Measurements from ENCODE around the gene OR2A14. TPM values are rescaled to one million over a fixed set of nuclear protein-coding genes. Genes with fewer than 3 reads are reported as not detected.

OR2A14 gene
- total and polyA plus RNA-seq, 2 of the 13 experiments (the other 11 are each of a cell fraction or from before 2014, with no cell fraction given), result not detected

GRCh38 chr7:144127714-144128334 lies 4.8 kb downstream of the OR2A14 start (continued):
- TF ChIP-seq ZNF678 (CRISPR knock-in tag; IDR thresholded peaks at IDR 0.05) (no peak), HOXA5 (CRISPR knock-in tag; IDR thresholded peaks at IDR 0.05) (0 out of 2 replicates have a peak, but pooled peaks have one; percentile 26), ZFX (CRISPR knock-in tag; IDR thresholded peaks at IDR 0.05; ENCODE audit: low read depth) (no peak), EHMT2 (IDR thresholded peaks at IDR 0.05; ENCODE audit: borderline replicate concordance, low read depth, low read length) (no peak), PCBP1 (IDR thresholded peaks at IDR 0.05; ENCODE audit: borderline replicate concordance, low read depth, low read length) (no peak), RAD51 (IDR thresholded peaks at IDR 0.05; ENCODE audit: borderline replicate concordance) (peak; percentile 42; the same call in 1 of the 2 replicates), RXRB (CRISPR knock-in tag; IDR thresholded peaks at IDR 0.05; ENCODE audit: borderline replicate concordance) (0 out of 2 replicates have a peak, but pooled peaks have one; percentile 16), NR1H2 (CRISPR knock-in tag; IDR thresholded peaks at IDR 0.05; ENCODE audit: borderline replicate concordance, low read depth) (no peak), ZNF276 (CRISPR knock-in tag; IDR thresholded peaks at IDR 0.05; ENCODE audit: low read depth) (no peak), GABPA (IDR thresholded peaks at IDR 0.05; ENCODE audit: low read depth, low read length) (no peak), GABPA (CRISPR knock-in tag; IDR thresholded peaks at IDR 0.05; ENCODE audit: low read depth) (0 out of 2 replicates have a peak, but pooled peaks have one; percentile 21), RAD21 (CRISPR knock-in tag; IDR thresholded peaks at IDR 0.05) (peak; percentile 69), TFE3 (CRISPR knock-in tag; IDR thresholded peaks at IDR 0.05) (peak; percentile 62), BCL6 (CRISPR knock-in tag; IDR thresholded peaks at IDR 0.05) (0 out of 2 replicates have a peak, but pooled peaks have one; percentile 32), ZNF788 (CRISPR knock-in tag; IDR thresholded peaks at IDR 0.05; ENCODE audit: borderline replicate concordance) (no peak), ZBTB8A (CRISPR knock-in tag; IDR thresholded peaks at IDR 0.05; ENCODE audit: borderline replicate concordance, low read depth) (no peak), SCMH1 (CRISPR knock-in tag; IDR thresholded peaks at IDR 0.05; ENCODE audit: borderline replicate concordance) (no peak), ZNF75D (CRISPR knock-in tag; IDR thresholded peaks at IDR 0.05; ENCODE audit: borderline replicate concordance) (no peak), ELF1 (CRISPR knock-in tag; IDR thresholded peaks at IDR 0.05) (peak; percentile 39; the same call in 1 of the 2 replicates), SMC3 (IDR thresholded peaks at IDR 0.05; ENCODE audit: low read length) (peak; percentile 66)
- TF ChIP-seq, protein P1, sequence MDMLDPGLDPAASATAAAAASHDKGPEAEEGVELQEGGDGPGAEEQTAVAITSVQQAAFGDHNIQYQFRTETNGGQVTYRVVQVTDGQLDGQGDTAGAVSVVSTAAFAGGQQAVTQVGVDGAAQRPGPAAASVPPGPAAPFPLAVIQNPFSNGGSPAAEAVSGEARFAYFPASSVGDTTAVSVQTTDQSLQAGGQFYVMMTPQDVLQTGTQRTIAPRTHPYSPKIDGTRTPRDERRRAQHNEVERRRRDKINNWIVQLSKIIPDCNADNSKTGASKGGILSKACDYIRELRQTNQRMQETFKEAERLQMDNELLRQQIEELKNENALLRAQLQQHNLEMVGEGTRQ (IDR thresholded peaks at IDR 0.05; ENCODE audit: low read depth, low read length), result peak; percentile 78
- TF ChIP-seq, protein P1 (CRISPR knock-in tag; IDR thresholded peaks at IDR 0.05; ENCODE audit: borderline replicate concordance), result peak; percentile 75; the same call in 1 of the 2 replicates
- TF ChIP-seq, protein P2, sequence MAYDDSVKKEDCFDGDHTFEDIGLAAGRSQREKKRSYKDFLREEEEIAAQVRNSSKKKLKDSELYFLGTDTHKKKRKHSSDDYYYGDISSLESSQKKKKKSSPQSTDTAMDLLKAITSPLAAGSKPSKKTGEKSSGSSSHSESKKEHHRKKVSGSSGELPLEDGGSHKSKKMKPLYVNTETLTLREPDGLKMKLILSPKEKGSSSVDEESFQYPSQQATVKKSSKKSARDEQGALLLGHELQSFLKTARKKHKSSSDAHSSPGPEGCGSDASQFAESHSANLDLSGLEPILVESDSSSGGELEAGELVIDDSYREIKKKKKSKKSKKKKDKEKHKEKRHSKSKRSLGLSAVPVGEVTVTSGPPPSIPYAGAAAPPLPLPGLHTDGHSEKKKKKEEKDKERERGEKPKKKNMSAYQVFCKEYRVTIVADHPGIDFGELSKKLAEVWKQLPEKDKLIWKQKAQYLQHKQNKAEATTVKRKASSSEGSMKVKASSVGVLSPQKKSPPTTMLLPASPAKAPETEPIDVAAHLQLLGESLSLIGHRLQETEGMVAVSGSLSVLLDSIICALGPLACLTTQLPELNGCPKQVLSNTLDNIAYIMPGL (CRISPR knock-in tag; IDR thresholded peaks at IDR 0.05; ENCODE audit: borderline replicate concordance in 1 of 2, low read depth in 1 of 2), result 0 out of 4 replicates have a peak, but pooled peaks of 1 of the 2 experiments have one; percentile 33

Data from HepG2 (cell line).